ENCODE results near the gene SLC11A2.
A peak's percentile ranks its signal among the peaks of the same experiment; 100 is the strongest.
"Not testable (repeated sequence)": the region's sequence is repeated elsewhere in the genome, so short reads cannot be mapped to it uniquely, and the experiment has no call there.

The SLC11A2 gene

GRCh38 chr12:51025338-51025835 lies 797 bp downstream of the SLC11A2 start:
- no peak for DNase-seq

- DNase-seq, result no peak
Observed at GRCh38 chr12:51023625-51024382, 2.4 kb downstream of the SLC11A2 start.

GRCh38 chr12:51021694-51022093 lies 4.5 kb downstream of the SLC11A2 start:
- no peak for DNase-seq

GRCh38 chr12:51020448-51021182 lies 5.6 kb downstream of the SLC11A2 start:
- no peak for DNase-seq

- no peak for DNase-seq
Observed at GRCh38 chr12:51019927-51020326, 6.3 kb downstream of the SLC11A2 start.

GRCh38 chr12:51018956-51019355 lies 7.2 kb downstream of the SLC11A2 start:
- DNase-seq, result no peak

DNA sequence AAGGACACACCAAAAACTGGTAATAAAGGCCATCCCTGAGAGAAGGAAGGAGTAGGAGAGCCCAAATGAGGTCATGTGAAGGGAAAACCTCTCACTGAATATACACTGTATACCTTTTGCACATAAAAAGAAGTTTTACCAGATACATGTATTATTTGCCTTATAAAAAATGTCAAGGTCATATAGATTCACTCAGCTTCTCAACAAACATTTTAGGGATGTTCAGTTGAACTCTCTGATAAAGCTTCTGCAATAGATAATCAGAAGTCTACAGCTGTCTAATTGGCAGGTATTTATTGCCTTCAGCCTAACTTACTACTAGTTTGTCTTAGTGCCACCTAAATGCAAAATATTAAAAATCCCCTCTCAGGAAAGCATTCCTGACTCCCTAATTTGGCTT lies 8.7 kb downstream of the SLC11A2 start:
- no peak for DNase-seq

DNA sequence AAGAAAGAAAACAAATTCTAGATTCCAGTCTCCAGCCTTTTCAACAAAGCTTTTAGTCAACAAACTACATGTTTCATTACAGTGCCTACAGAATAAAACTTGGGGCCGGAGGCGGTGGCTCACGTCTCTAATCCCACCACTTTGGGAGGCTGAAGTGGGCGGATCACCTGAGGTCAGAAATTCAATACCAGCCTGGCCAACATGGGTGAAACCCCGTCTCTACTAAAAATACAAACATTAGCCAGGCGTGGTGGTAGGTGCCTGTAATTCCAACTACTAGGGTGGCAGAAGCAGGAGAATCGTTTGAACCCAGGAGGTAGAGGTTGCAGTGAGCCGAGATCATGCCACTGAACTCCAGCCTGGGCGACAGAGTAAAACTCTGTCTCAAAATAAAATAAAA lies 11.7 kb downstream of the SLC11A2 start:
- DNase-seq, result not testable (repeated sequence)

DNA sequence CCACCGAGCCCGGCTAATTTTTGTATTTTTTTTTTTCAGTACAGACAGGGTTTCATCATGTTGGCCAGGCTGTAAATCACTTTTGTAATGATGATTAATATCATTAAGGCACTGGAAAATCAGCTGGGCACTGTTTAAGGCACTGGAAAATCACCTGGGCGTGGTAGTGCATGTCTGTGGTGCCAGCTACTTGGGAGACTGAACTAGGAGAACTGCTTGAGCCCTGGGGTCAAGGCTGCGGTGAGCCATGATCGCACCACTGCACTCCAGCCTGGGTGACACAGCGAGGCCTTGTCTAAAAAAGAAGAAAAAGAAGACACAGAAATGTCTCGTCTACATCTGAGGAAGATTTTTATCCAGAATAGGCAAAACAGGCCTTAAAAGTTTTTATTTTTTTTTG lies 12.7 kb downstream of the SLC11A2 start:
- DNase-seq, result no peak

DNA sequence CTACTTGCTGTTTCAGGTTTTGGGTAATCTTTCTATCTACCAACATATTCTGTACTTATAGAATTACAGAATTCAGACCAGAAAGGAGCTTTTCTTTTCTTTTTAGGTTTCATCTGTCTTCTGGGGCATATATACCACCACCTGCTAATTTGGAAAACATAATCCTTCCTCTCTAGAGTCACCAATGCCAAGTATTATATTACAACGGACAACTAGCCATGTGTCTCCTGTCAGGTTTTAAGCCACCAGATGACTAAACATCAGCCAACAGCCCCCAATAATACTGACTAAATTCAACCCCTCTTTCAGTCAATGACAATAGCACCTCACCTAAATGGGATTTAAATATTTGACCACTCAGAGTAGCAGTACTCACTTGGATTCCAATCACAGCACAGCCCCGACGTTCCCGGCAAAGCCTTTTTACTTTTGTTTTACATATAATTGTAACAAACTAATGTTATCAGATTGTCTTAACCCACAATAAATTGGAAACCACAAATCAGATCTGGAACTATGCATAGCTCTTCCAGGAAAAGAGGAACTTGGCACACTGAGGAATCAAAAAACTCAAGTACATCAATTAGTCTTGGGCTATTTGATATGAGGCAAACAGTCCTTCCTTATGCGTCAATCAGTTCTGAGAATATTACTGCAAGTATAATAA lies 13.5 kb downstream of the SLC11A2 start:
- DNase-seq, result no peak

DNA sequence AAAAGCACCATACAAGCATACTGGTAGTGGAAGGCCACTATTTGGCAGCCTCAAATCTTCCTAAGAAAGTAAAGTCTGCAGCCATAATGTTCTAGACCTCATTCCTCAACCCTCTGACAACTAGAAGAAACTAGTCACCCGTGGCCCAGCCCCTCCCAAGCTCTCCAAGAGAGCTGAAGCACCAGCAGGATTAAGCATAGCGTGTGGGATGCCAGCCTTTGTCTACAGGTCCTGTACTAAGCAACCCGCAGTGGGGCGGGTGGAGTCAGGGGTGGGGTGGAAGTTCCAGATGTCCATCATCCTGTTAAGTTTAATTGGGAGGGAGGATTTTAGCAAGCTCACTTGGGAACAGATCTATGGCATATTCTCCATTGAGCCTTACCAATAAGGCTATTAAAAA lies 14.2 kb downstream of the SLC11A2 start:
- DNase-seq, result no peak

- DNase-seq, result peak; percentile 76
Observed at GRCh38 chr12:51009056-51009440, 17.1 kb downstream of the SLC11A2 start.

- no peak for DNase-seq
Observed at GRCh38 chr12:51008329-51009055, 17.7 kb downstream of the SLC11A2 start.

- DNase-seq, result no peak
Observed at GRCh38 chr12:51005671-51006070, 20.5 kb downstream of the SLC11A2 start.

DNA sequence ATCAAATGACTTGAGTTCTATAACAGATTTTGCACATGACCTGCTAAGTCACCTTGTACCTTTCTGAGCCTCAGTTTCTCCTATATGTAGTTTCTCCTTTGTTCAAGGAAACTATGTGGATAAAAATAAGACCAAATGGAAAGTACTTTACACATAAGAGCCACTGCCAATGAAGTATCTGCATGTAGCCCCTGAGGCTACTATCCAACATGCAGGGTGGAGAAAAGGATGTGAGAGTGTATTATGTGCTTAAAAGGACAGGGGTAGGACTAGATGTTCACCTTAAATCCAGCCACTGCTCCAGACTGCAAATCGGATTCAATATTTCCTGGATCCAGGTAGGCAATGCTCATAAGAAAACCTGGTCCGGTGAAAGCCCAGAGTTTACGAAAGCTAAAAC lies 21.2 kb downstream of the SLC11A2 start:
- DNase-seq, result no peak

- no peak for DNase-seq
Observed at GRCh38 chr12:51004504-51004903, 21.7 kb downstream of the SLC11A2 start.

DNA sequence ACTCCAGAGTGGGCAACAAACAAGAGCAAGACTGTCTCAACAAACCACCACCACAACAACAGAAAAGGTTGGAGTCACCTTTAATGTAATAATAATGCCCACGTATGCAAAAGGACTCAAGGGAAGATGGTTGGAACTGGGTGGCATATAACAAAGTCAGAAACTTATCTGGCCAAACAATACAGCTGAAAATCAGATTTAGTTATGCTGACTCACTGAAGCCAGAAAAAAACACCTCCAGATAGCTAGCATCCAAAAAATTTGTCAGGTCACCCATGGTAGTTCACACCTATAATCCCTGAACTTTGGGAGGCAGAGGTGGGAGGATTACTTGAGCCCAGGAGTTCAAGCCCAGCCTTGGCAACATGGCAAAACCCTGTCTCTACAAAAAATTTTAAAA lies 24.4 kb downstream of the SLC11A2 start:
- DNase-seq, result no peak

DNA sequence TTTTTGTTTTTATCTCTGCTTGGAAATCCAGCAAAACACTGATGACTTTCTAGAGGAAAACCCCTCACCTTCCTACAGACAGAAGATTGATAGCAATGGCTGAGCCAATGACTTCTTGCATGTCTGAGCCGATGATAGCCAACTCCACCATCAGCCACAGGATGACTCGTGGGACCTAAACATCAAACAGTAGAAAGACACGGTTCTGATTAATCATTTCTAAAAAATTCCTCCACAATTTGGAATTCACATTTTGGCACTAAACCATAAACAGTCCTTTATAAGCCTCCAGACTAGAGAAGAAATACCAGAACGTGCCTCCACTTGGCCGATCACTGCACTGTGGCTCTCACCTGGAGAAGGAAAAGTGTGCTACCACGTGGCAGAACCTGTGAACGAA lies 25.9 kb downstream of the SLC11A2 start:
- DNase-seq, result no peak

DNA sequence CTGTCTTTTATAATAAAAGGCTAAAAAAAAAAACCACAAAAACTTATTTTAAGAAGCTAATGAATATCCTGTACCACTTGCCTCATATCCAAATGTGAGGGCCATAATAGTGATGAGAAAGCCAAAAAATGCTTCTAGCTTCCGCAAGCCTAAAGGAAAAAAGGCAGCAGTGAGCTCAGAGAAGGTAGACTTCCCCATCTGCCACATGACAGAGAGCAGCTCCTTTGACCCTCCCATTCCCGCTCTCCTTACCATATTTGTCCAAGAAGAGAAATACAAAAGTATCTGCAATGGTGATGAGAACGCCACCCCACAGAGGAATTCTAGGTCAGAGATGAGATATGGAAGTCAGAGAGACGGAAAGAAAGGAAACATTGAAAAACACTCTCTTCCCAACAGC lies 27.1 kb downstream of the SLC11A2 start:
- no peak for DNase-seq

DNA sequence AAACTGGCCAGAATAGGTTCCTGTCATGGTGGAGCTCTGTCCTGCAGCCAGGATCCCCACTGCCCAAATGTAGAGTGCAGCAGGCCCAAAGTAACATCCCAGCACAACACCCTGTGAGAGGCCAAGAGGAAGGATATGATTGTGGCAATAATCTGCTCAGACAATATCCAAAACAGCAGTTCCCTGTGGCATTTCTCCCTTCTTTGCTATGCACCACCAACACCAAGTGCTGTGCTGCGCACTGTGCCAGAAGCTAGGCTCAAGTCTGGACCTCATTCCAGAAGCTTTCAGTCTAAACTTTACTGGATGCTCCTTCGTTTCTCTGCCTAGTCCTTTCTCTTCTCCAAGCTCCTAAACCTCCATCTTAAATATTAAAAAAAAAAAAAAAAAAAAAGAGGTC lies 33.4 kb downstream of the SLC11A2 start:
- DNase-seq, result no peak

GRCh38 chr12:50991291-50991690 lies 34.9 kb downstream of the SLC11A2 start:
- no peak for DNase-seq

DNA sequence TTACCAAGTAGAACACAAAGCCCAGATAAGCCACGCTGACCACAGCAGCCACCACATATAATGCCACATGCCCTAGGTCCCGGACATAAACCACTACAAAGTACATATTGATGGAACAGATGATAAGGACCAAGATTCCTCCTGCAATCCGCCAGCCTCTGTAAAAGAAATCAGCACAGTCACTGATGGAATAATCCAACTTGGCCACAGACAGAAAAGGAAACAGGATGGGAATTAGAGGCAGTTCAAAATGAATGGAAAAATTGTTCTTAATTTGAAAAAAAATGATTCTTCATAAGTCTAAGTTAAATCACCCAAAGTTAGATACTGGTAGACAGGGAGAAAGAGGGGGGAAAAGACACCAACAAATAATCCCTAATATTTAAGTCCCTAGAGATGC lies 35.4 kb downstream of the SLC11A2 start:
- DNase-seq, result no peak

DNA sequence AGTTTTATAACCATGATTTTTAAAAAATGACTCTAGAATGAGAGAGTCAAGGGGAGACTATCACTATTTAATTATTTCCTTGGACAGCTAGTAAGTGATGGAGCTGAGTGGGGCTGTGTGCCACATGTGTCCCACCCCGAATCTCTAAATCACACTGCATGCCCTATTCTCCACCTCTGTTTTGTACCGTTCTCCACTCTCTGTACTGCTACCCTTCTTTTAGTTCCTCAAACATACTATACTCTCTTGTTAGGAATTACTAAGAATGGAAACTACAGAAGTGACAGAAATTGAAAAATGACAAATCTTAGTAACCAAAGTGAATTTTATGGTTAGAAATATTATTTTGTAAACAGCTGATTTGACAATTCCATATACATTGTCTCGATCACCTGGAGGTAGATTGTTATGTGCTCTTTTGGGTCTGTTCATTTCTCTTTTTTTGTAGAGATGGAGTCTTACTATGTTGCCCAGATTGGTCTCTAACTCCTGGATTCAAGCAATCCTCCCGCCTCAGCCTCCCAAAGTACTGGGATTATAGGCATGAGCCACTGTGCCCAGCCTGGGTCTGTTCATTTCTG lies 35.9 kb downstream of the SLC11A2 start:
- no peak for DNase-seq

Measured in CD4-positive, alpha-beta T cell treated with Interleukin-17A for 4 hours (primary cell).